Thoracic aorta (tissue), 2 donors: ENCODE measurements around the gene NSFL1C. TPM values are rescaled to one million over a fixed set of nuclear protein-coding genes. Genes with fewer than 3 reads are reported as not detected.

ENCODE experiments used
- ATAC-seq: fragments of 150-250 bp; one replicate; pipeline ENCODE4 v1.8.0; 2017; ENCODE audit warnings: low read depth; ENCODE audit not compliant: insufficient number of reproducible peaks, low FRiP score
- DNase-seq: peaks from one replicate; pipeline ENCODE4 v3.0.0-alpha.2; 2020; ENCODE audit warnings: low spot score
- H3K27ac ChIP-seq, 2 donors: fragments of 200-600 bp; sonication (generic); 1 replicate in 1 of 2; 2 replicates in 1 of 2; pipeline ENCODE4 v1.5.1; 2016; ENCODE audit warnings: mild to moderate bottlenecking in 2 of 2, moderate library complexity in 2 of 2
- H3K27me3 ChIP-seq: fragments of 200-600 bp; sonication (generic); replicated peaks from 2 replicates; pipeline ENCODE4 v1.6.0; 2016; ENCODE audit warnings: mild to moderate bottlenecking; ENCODE audit not compliant: insufficient read depth
- H3K36me3 ChIP-seq: fragments of 200-600 bp; sonication (generic); one replicate; pipeline ENCODE4 v1.5.1; 2016
- H3K4me1 ChIP-seq, 2 donors: fragments of 200-600 bp; sonication (generic); 1 replicate in 1 of 2; 2 replicates in 1 of 2; pipeline versions ENCODE4 v1.5.1 to v1.6.0; 2016; ENCODE audit warnings: low read depth in 2 of 2, mild to moderate bottlenecking in 1 of 2; ENCODE audit not compliant: control insufficient read depth in 1 of 2
- H3K4me3 ChIP-seq: fragments of 200-600 bp; sonication (generic); 2 replicates; pipeline ENCODE4 v1.5.1; 2016; ENCODE audit warnings: mild to moderate bottlenecking
- H3K9me3 ChIP-seq: fragments of 200-600 bp; sonication (generic); 2 replicates; pipeline ENCODE4 v1.5.1; 2016
- CTCF ChIP-seq: fragments of 200-600 bp; sonication (generic); IDR thresholded peaks from one replicate; pipeline ENCODE4 v1.5.1; 2019; ENCODE audit warnings: antibody characterized with exemption
- total RNA-seq, 2 donors: library from RNA; depleted of rRNA; stranded (reverse); fragments of >200 nt; gene quantifications; one replicate each; pipeline versions ENCODE4 v1.1.0 to v1.2.3, GENCODE V29; 2016

Gene NSFL1C
- total RNA-seq, 2 donors from 2014 or later, result 26.9 to 49.7 TPM

GRCh38 chr20:1392443-1392692 lies 74.3 kb downstream of the NSFL1C start:
- Histone ChIP-seq H3K27ac (peak overlapping the region; percentile 59 to 87), H3K4me3 (peak overlapping the region; percentile 90), H3K9me3 (no peaks in the 10 kb centered on the region), H3K36me3 (no peaks in the 10 kb centered on the region), H3K4me1 (peaks cover 34 to 39% of the 10 kb centered on the region in 2 donors), H3K27me3 (no peaks in the 10 kb centered on the region)
- ATAC-seq (peak; percentile 6), DNase-seq (no peak)
- no peak for TF ChIP-seq CTCF

Other genes with a start within 250 kb of the NSFL1C start
- gene RAD21L1, start 240.8 kb downstream of the NSFL1C start, total RNA-seq, result not detected
- gene SNPH, start 200.6 kb downstream of the NSFL1C start, total RNA-seq, result 10 to 100 TPM; 13.4 to 14.6 TPM
- gene SDCBP2, start 137.7 kb downstream of the NSFL1C start, total RNA-seq, result 10 to 100 TPM in 1 of 2 donors, 1 to 10 TPM in 1; 4.1 to 10.2 TPM
- gene FKBP1A, start 73.8 kb downstream of the NSFL1C start, total RNA-seq, result 100 to 1,000 TPM in 1 of 2 donors, 10 to 100 TPM in 1; 69.9 to 184 TPM
- gene SIRPB2, start 24.6 kb upstream of the NSFL1C start, total RNA-seq, result 10 to 100 TPM; 11.0 to 29.8 TPM
- not detected for gene SIRPD, start 90.9 kb upstream of the NSFL1C start, total RNA-seq
- gene SIRPB1, start 153.2 kb upstream of the NSFL1C start, total RNA-seq, result 1 to 10 TPM; 1.4 to 8.5 TPM
- gene SIRPG, start 190.9 kb upstream of the NSFL1C start, total RNA-seq, result 1 to 10 TPM in 1 of 2 donors, not detected in 1; 3.8 TPM